GM12801 (cell line): Measurements from ENCODE around the gene CSNK1D.

Experiments
- CTCF ChIP-seq: IDR thresholded peaks from one replicate; pipeline ENCODE4 v1.5.1; 2011; ENCODE audit warnings: control low read depth; ENCODE audit not compliant: insufficient read length; ENCODE audit errors: extremely low read depth

CSNK1D gene

GRCh38 chr17:82300707-82301270, 27.3 kb upstream of the CSNK1D start:
- no peak for TF ChIP-seq CTCF

- no peak for TF ChIP-seq CTCF
These were observed 26.7 kb upstream of the CSNK1D start for GRCh38 chr17:82300228-82300627.

- TF ChIP-seq CTCF, result no peak
These were observed 26.0 kb upstream of the CSNK1D start for GRCh38 chr17:82299452-82299851.

GRCh38 chr17:82298538-82299421, 25.3 kb upstream of the CSNK1D start:
- no peak for TF ChIP-seq CTCF

- TF ChIP-seq CTCF, result no peak
These were observed 24.4 kb upstream of the CSNK1D start for GRCh38 chr17:82297714-82298537.

GRCh38 chr17:82297280-82297713, 23.8 kb upstream of the CSNK1D start:
- TF ChIP-seq CTCF, result no peak
